Measurements from ENCODE around the gene GARRE1.

GRCh38 chr19:34222386-34222785, 32.0 kb upstream of the GARRE1 start:
- no peak for TF ChIP-seq CTCF (IDR thresholded peaks at IDR 0.05)
- TF ChIP-seq POLR2A (IDR thresholded peaks at IDR 0.05) = no peak

All from right lobe of liver (tissue), 4 donors.